ENCODE data around the gene MZF1.

Gene MZF1

GRCh38 chr19:58582985-58583384 lies 9.8 kb upstream of the MZF1 start:
- Histone ChIP-seq H4K8ac (ENCODE audit: low read depth, low read length) (no peak overlapping the region), H3K23ac (ENCODE audit: low read depth, low read length, poor library complexity) (no peak overlapping the region), H3K79me1 (ENCODE audit: low read depth, low read length) (peaks cover 16% of the 10 kb centered on the region), H3K4ac (ENCODE audit: low read length) (no peak overlapping the region), H2AFZ (ENCODE audit: low read length) (no peak overlapping the region), H3K27ac (replicated peaks; ENCODE audit: low read length) (no peak overlapping the region), H2BK12ac (ENCODE audit: low read length) (no peak overlapping the region), H2AK5ac (ENCODE audit: low read depth, low read length) (no peak overlapping the region), H3K4me2 (ENCODE audit: insufficient read depth, low read length, poor library complexity, severe bottlenecking) (no peak overlapping the region), H3K36me3 (replicated peaks in 1 of 2; ENCODE audit: control insufficient read depth in 2 of 2, insufficient read depth in 2 of 2, low read length in 2 of 2) (peaks cover 26 to 62% of the 10 kb centered on the region in 2 donors), H4K91ac (ENCODE audit: low read depth, low read length, poor library complexity) (no peak overlapping the region), H2BK15ac (ENCODE audit: low read length) (peak overlapping the region; percentile 37), H3K14ac (ENCODE audit: low read length) (no peak overlapping the region), H3K4me1 (ENCODE audit: control insufficient read depth in 2 of 2, insufficient read depth in 1 of 2, low read depth in 1 of 2, low read length in 2 of 2) (peaks cover 0 to 2% of the 10 kb centered on the region in 2 donors), H3K27me3 (ENCODE audit: control insufficient read depth in 3 of 3, insufficient read depth in 3 of 3, low read depth in 1 of 3, low read length in 3 of 3) (no peaks in the 10 kb centered on the region), H3K18ac (ENCODE audit: low read length) (no peak overlapping the region), H3K4me3 (ENCODE audit: low read length in 2 of 2) (no peak overlapping the region), H3K9me3 (replicated peaks in 1 of 2; ENCODE audit: control insufficient read depth in 2 of 2, insufficient read depth in 1 of 2, low read depth in 1 of 2, low read length in 2 of 2) (peaks cover 0 to 5% of the 10 kb centered on the region in 2 donors), H2BK5ac (ENCODE audit: low read length) (no peak overlapping the region), H3K9ac (ENCODE audit: low read depth, low read length, poor library complexity) (no peak overlapping the region), H2BK120ac (ENCODE audit: low read depth, low read length) (peak overlapping the region; percentile 72)
- DNase-seq (ENCODE audit: low spot score), result no peak
- no CpG with 5 or more reads among the region's 6 CpGs for WGBS, 2 donors (ENCODE audit: extremely low coverage in 2 of 2, insufficient read length in 2 of 2, insufficient replicate concordance in 1 of 2)

GRCh38 chr19:58581227-58582141 lies 8.3 kb upstream of the MZF1 start:
- Histone ChIP-seq H2BK120ac (ENCODE audit: low read depth, low read length) (peak overlapping the region; percentile 91), H2BK12ac (ENCODE audit: low read length) (peak overlapping the region; percentile 94), H3K9ac (ENCODE audit: low read depth, low read length, poor library complexity) (peak overlapping the region; percentile 60), H3K4me2 (ENCODE audit: insufficient read depth, low read length, poor library complexity, severe bottlenecking) (no peak overlapping the region), H3K36me3 (replicated peaks in 1 of 2; ENCODE audit: control insufficient read depth in 2 of 2, insufficient read depth in 2 of 2, low read length in 2 of 2) (peaks cover 26 to 71% of the 10 kb centered on the region in 2 donors), H3K4ac (ENCODE audit: low read length) (peak overlapping the region; percentile 53), H2AK5ac (ENCODE audit: low read depth, low read length) (peak overlapping the region; percentile 53), H3K4me1 (ENCODE audit: control insufficient read depth in 2 of 2, insufficient read depth in 1 of 2, low read depth in 1 of 2, low read length in 2 of 2) (peaks cover 0 to 2% of the 10 kb centered on the region in 2 donors), H3K27me3 (ENCODE audit: control insufficient read depth in 3 of 3, insufficient read depth in 3 of 3, low read depth in 1 of 3, low read length in 3 of 3) (no peaks in the 10 kb centered on the region), H3K4me3 (ENCODE audit: low read length in 2 of 2) (no peak overlapping the region), H3K79me1 (ENCODE audit: low read depth, low read length) (peaks cover 19% of the 10 kb centered on the region), H3K9me3 (replicated peaks in 1 of 2; ENCODE audit: control insufficient read depth in 2 of 2, insufficient read depth in 1 of 2, low read depth in 1 of 2, low read length in 2 of 2) (peaks cover 0 to 5% of the 10 kb centered on the region in 2 donors), H2BK15ac (ENCODE audit: low read length) (peak overlapping the region; percentile 85), H4K91ac (ENCODE audit: low read depth, low read length, poor library complexity) (no peak overlapping the region), H3K23ac (ENCODE audit: low read depth, low read length, poor library complexity) (no peak overlapping the region), H3K18ac (ENCODE audit: low read length) (peak overlapping the region; percentile 65), H4K8ac (ENCODE audit: low read depth, low read length) (peak overlapping the region; percentile 3), H3K14ac (ENCODE audit: low read length) (peak overlapping the region; percentile 97), H2BK5ac (ENCODE audit: low read length) (peak overlapping the region; percentile 90), H3K27ac (replicated peaks; ENCODE audit: low read length) (no peak overlapping the region), H2AFZ (ENCODE audit: low read length) (no peak overlapping the region)
- no CpG with 5 or more reads among the region's 62 CpGs for whole genome bisulfite sequencing, 2 donors (ENCODE audit: extremely low coverage in 2 of 2, insufficient read length in 2 of 2, insufficient replicate concordance in 1 of 2)
- peak; percentile 76 for DNase-seq (ENCODE audit: low spot score)

GRCh38 chr19:58579473-58580142 lies 6.5 kb upstream of the MZF1 start:
- no peak overlapping the region for H3K9ac ChIP-seq (ENCODE audit: low read depth, low read length, poor library complexity)
- WGBS, 2 donors (ENCODE audit: extremely low coverage in 2 of 2, insufficient read length in 2 of 2, insufficient replicate concordance in 1 of 2), result no CpG with 5 or more reads among the region's 8 CpGs

More at GRCh38 chr19:58579473-58580142, 6.5 kb upstream of the MZF1 start:
- no peak overlapping the region for H2BK12ac ChIP-seq (ENCODE audit: low read length)
- H2AFZ ChIP-seq (ENCODE audit: low read length), result no peak overlapping the region
- no peak overlapping the region for H3K4ac ChIP-seq (ENCODE audit: low read length)
- no peak overlapping the region for H4K8ac ChIP-seq (ENCODE audit: low read depth, low read length)
- H3K23ac ChIP-seq (ENCODE audit: low read depth, low read length, poor library complexity), result no peak overlapping the region
- H3K4me1 ChIP-seq (ENCODE audit: control insufficient read depth in 2 of 2, insufficient read depth in 1 of 2, low read depth in 1 of 2, low read length in 2 of 2), result peaks cover 0 to 2% of the 10 kb centered on the region in 2 donors
- no peak overlapping the region for H2BK15ac ChIP-seq (ENCODE audit: low read length)
- no peak overlapping the region for H3K14ac ChIP-seq (ENCODE audit: low read length)
- peaks cover 16% of the 10 kb centered on the region for H3K79me1 ChIP-seq (ENCODE audit: low read depth, low read length)
- H3K4me3 ChIP-seq (ENCODE audit: low read length in 2 of 2), result no peak overlapping the region
- H3K27me3 ChIP-seq (ENCODE audit: control insufficient read depth in 3 of 3, insufficient read depth in 3 of 3, low read depth in 1 of 3, low read length in 3 of 3), result no peaks in the 10 kb centered on the region
- no peak overlapping the region for H2BK120ac ChIP-seq (ENCODE audit: low read depth, low read length)
- no peak overlapping the region for H3K18ac ChIP-seq (ENCODE audit: low read length)
- no peak overlapping the region for H2AK5ac ChIP-seq (ENCODE audit: low read depth, low read length)
- DNase-seq (ENCODE audit: low spot score), result no peak
- H3K4me2 ChIP-seq (ENCODE audit: insufficient read depth, low read length, poor library complexity, severe bottlenecking), result no peak overlapping the region
- no peak overlapping the region for H4K91ac ChIP-seq (ENCODE audit: low read depth, low read length, poor library complexity)
- H3K9me3 ChIP-seq (replicated peaks in 1 of 2; ENCODE audit: control insufficient read depth in 2 of 2, insufficient read depth in 1 of 2, low read depth in 1 of 2, low read length in 2 of 2), result peaks cover 0 to 3% of the 10 kb centered on the region in 2 donors
- no peak overlapping the region for H2BK5ac ChIP-seq (ENCODE audit: low read length)
- H3K36me3 ChIP-seq (replicated peaks in 1 of 2; ENCODE audit: control insufficient read depth in 2 of 2, insufficient read depth in 2 of 2, low read length in 2 of 2), result peaks cover 21 to 61% of the 10 kb centered on the region in 2 donors
- H3K27ac ChIP-seq (replicated peaks; ENCODE audit: low read length), result no peak overlapping the region

Measured in neuronal stem cell (in vitro differentiated cells).